H9 (cell line): ENCODE measurements around the gene PTPN7. TPM values are rescaled to one million over a fixed set of nuclear protein-coding genes. Genes with fewer than 3 reads are reported as not detected.

Experiments used
- DNase-seq: peaks from one replicate; pipeline ENCODE4 v3.0.0-alpha.2; 2017
- H2AFZ ChIP-seq: one replicate; pipeline ENCODE4 v1.6.1; 2013; ENCODE audit warnings: mild to moderate bottlenecking, low read length, control low read depth, moderate library complexity
- H2AK5ac ChIP-seq: 2 replicates; pipeline ENCODE4 v1.6.1; 2013; ENCODE audit warnings: low read length, control low read depth, mixed read lengths; ENCODE audit not compliant: insufficient read length
- H2BK120ac ChIP-seq: one replicate; pipeline ENCODE4 v1.6.1; 2013; ENCODE audit warnings: low read depth, mild to moderate bottlenecking, low read length, control low read depth, inconsistent platforms; ENCODE audit not compliant: poor library complexity, severe bottlenecking
- H2BK12ac ChIP-seq: 2 replicates; pipeline ENCODE4 v1.6.1; 2013; ENCODE audit warnings: low read length, control low read depth, mixed read lengths, low read depth; ENCODE audit not compliant: insufficient read length
- H2BK15ac ChIP-seq: 2 replicates; pipeline ENCODE4 v1.6.1; 2013; ENCODE audit warnings: low read depth, low read length, control low read depth
- H2BK20ac ChIP-seq: one replicate; pipeline ENCODE4 v1.6.1; 2013; ENCODE audit warnings: low read depth, mild to moderate bottlenecking, low read length, control low read depth, inconsistent platforms; ENCODE audit not compliant: poor library complexity, severe bottlenecking
- H2BK5ac ChIP-seq: 2 replicates; pipeline ENCODE4 v1.6.1; 2013; ENCODE audit warnings: low read length, control low read depth, mixed read lengths; ENCODE audit not compliant: insufficient read length
- H3K14ac ChIP-seq: 2 replicates; pipeline ENCODE4 v1.6.1; 2013; ENCODE audit warnings: low read length, control low read depth; ENCODE audit not compliant: insufficient read depth
- H3K18ac ChIP-seq: 2 replicates; pipeline ENCODE4 v1.6.1; 2013; ENCODE audit warnings: low read depth, mild to moderate bottlenecking, mixed read lengths, low read length, control low read depth; ENCODE audit not compliant: insufficient read length
- H3K23ac ChIP-seq: 2 replicates; pipeline ENCODE4 v1.6.1; 2013; ENCODE audit warnings: low read length, control low read depth, mixed read lengths, low read depth; ENCODE audit not compliant: insufficient read length
- H3K23me2 ChIP-seq: 2 replicates; pipeline ENCODE4 v1.6.1; 2013; ENCODE audit warnings: low read depth, mild to moderate bottlenecking, mixed read lengths, low read length, control low read depth; ENCODE audit not compliant: insufficient read length, poor library complexity, severe bottlenecking
- H3K27ac ChIP-seq: 2 replicates; pipeline ENCODE4 v1.5.1; 2013; ENCODE audit warnings: low read length, control low read depth, mixed read lengths, low read depth; ENCODE audit not compliant: insufficient read length
- H3K27me3 ChIP-seq: 2 replicates; pipeline ENCODE4 v1.6.1; 2013; ENCODE audit warnings: low read length, control low read depth, inconsistent platforms; ENCODE audit not compliant: insufficient read depth
- H3K4ac ChIP-seq: 2 replicates; pipeline ENCODE4 v1.6.1; 2013; ENCODE audit warnings: low read depth, mild to moderate bottlenecking, control low read depth, inconsistent platforms, low read length, moderate library complexity
- H3K4me1 ChIP-seq: 2 replicates; pipeline ENCODE4 v1.6.1; 2013; ENCODE audit warnings: low read length, control low read depth, inconsistent platforms; ENCODE audit not compliant: insufficient read depth
- H3K4me2 ChIP-seq: 2 replicates; pipeline ENCODE4 v1.6.1; 2013; ENCODE audit warnings: low read length, control low read depth, mixed read lengths; ENCODE audit not compliant: insufficient read length, insufficient read depth
- H3K56ac ChIP-seq: 2 replicates; pipeline ENCODE4 v1.6.1; 2013; ENCODE audit warnings: low read depth, mild to moderate bottlenecking, mixed read lengths, low read length, control low read depth; ENCODE audit not compliant: insufficient read length
- H3K79me1 ChIP-seq: 2 replicates; pipeline ENCODE4 v1.6.1; 2013; ENCODE audit warnings: low read depth, mild to moderate bottlenecking, moderate library complexity, low read length, control low read depth, inconsistent platforms; ENCODE audit not compliant: insufficient read depth, poor library complexity, severe bottlenecking
- H3K79me2 ChIP-seq: 2 replicates; pipeline ENCODE4 v1.6.1; 2013; ENCODE audit warnings: low read length, control low read depth, inconsistent platforms; ENCODE audit not compliant: insufficient read depth
- H3K9ac ChIP-seq: 2 replicates; pipeline ENCODE4 v1.6.1; 2013; ENCODE audit warnings: low read length, control low read depth, mixed read lengths; ENCODE audit not compliant: insufficient read length; ENCODE audit errors: extremely low read depth
- H3K9me3 ChIP-seq: one replicate; pipeline ENCODE4 v1.6.1; 2013; ENCODE audit warnings: low read depth, low read length, inconsistent platforms; ENCODE audit not compliant: control insufficient read depth
- H3T11ph ChIP-seq: one replicate; pipeline ENCODE4 v1.6.1; 2013; ENCODE audit warnings: mild to moderate bottlenecking, low read length, control low read depth, inconsistent platforms
- H4K20me1 ChIP-seq: one replicate; pipeline ENCODE4 v1.6.1; 2013; ENCODE audit not compliant: control insufficient read depth, insufficient read length, insufficient read depth
- H4K5ac ChIP-seq: 2 replicates; pipeline ENCODE4 v1.6.1; 2013; ENCODE audit warnings: low read depth, mild to moderate bottlenecking, mixed read lengths, low read length, control low read depth; ENCODE audit not compliant: insufficient read length
- H4K8ac ChIP-seq: replicated peaks from 2 replicates; pipeline ENCODE4 v1.6.1; 2013; ENCODE audit warnings: low read length, control low read depth, mixed read lengths, low read depth; ENCODE audit not compliant: insufficient read length
- H4K91ac ChIP-seq: 2 replicates; pipeline ENCODE4 v1.6.1; 2013; ENCODE audit warnings: low read depth, mild to moderate bottlenecking, moderate library complexity, mixed read lengths, low read length, control low read depth; ENCODE audit not compliant: insufficient read length
- H3K27ac Mint-ChIP-seq, 3 experiments: 2 replicates in 2 of 3; 3 replicates in 1 of 3; pipeline ENCODE4 v1.8.0; 2020 to 2021; ENCODE audit warnings: mixed read lengths in 3 of 3, mild to moderate bottlenecking in 1 of 3, moderate library complexity in 1 of 3
- H3K27me3 Mint-ChIP-seq: 2 replicates; pipeline ENCODE4 v1.8.0; 2021; ENCODE audit warnings: low read depth, mild to moderate bottlenecking, moderate library complexity, mixed read lengths
- H3K36me3 Mint-ChIP-seq, 3 experiments: 2 replicates in 2 of 3; 3 replicates in 1 of 3; pipeline ENCODE4 v1.8.0; 2020 to 2021; ENCODE audit warnings: low read depth in 3 of 3, mixed read lengths in 3 of 3; ENCODE audit not compliant: insufficient read depth in 1 of 3
- H3K4me1 Mint-ChIP-seq, 2 experiments: 2 replicates each; pipeline ENCODE4 v1.8.0; 2020; ENCODE audit warnings: mixed read lengths in 2 of 2
- H3K4me3 Mint-ChIP-seq, 2 experiments: 2 replicates in 1 of 2; 3 replicates in 1 of 2; pipeline ENCODE4 v1.8.0; 2020 to 2021; ENCODE audit warnings: mild to moderate bottlenecking in 2 of 2, mixed read lengths in 2 of 2, moderate library complexity in 1 of 2
- H3K9me3 Mint-ChIP-seq, 2 experiments: 2 replicates in 1 of 2; 3 replicates in 1 of 2; pipeline ENCODE4 v1.8.0; 2020; ENCODE audit warnings: mild to moderate bottlenecking in 2 of 2, mixed read lengths in 2 of 2, moderate library complexity in 1 of 2
- CTCF ChIP-seq: fragments of 200-600 bp; sonication (generic); conservative IDR thresholded peaks from 3 replicates; pipeline ENCODE4 v1.8.0; 2021; ENCODE audit warnings: antibody characterized with exemption, mild to moderate bottlenecking
- WGBS: extraction: QIAGEN DNeasy Blood & Tissue Kit; methylation state at CpG from one replicate; pipeline ENCODE4 v1.1.7; 2013; ENCODE audit warnings: missing lambda C conversion rate, low lambda C conversion rate, mixed read lengths; ENCODE audit not compliant: insufficient read length; ENCODE audit errors: extremely low coverage; 5-methylcytosine and 5-hydroxymethylcytosine counted together
- total RNA-seq: library from RNA; stranded (reverse); gene quantifications from 2 replicates; pipeline ENCODE4 v1.2.1, GENCODE V29; 2021

The PTPN7 gene
- total RNA-seq, 1 experiment from 2014 or later: 0.72 TPM

- H2BK12ac ChIP-seq: no peak overlapping the region
- H3T11ph ChIP-seq: no peak overlapping the region
- no peak overlapping the region for H2AFZ ChIP-seq
- H3K4me1 ChIP-seq: no peaks in the 10 kb centered on the region
- H3K79me2 ChIP-seq: no peaks in the 10 kb centered on the region
- H4K5ac ChIP-seq: no peak overlapping the region
- no peak overlapping the region for H2BK120ac ChIP-seq
- H3K27ac ChIP-seq: no peak overlapping the region
- no peak overlapping the region for H3K23ac ChIP-seq
- no peaks in the 10 kb centered on the region for H3K79me1 ChIP-seq
- no peak overlapping the region for H3K14ac ChIP-seq
- H3K9me3 ChIP-seq: no peaks in the 10 kb centered on the region
- Mint-ChIP-seq H3K27ac (0 out of 7 replicates have a peak overlapping the region, but pooled peaks of 1 of the 3 experiments have one; percentile 40), H3K4me3 (no peak overlapping the region), H3K36me3 (no peaks in the 10 kb centered on the region), H3K9me3 (no peaks in the 10 kb centered on the region), H3K27me3 (no peaks in the 10 kb centered on the region; the same call in 1 of the 2 replicates), H3K4me1 (peaks cover 43 to 52% of the 10 kb centered on the region in 2 experiments)
- H3K56ac ChIP-seq: no peak overlapping the region
- TF ChIP-seq CTCF: no peak
- no peak overlapping the region for H4K8ac ChIP-seq
- WGBS: no CpG with 5 or more reads among the region's 3 CpGs
- no peak for DNase-seq
- no peak overlapping the region for H2BK15ac ChIP-seq
- no peak overlapping the region for H2AK5ac ChIP-seq
- no peak overlapping the region for H2BK20ac ChIP-seq
- H3K18ac ChIP-seq: peak overlapping the region; percentile 66
- H3K27me3 ChIP-seq: no peaks in the 10 kb centered on the region
- no peak overlapping the region for H4K91ac ChIP-seq
- no peak overlapping the region for H3K4ac ChIP-seq
- no peak overlapping the region for H2BK5ac ChIP-seq
- H3K23me2 ChIP-seq: no peaks in the 10 kb centered on the region
- no peaks in the 10 kb centered on the region for H4K20me1 ChIP-seq
- no peak overlapping the region for H3K9ac ChIP-seq
- no peak overlapping the region for H3K4me2 ChIP-seq
Observed at GRCh38 chr1:202110977-202111376, 49.4 kb downstream of the PTPN7 start.
